Activated CD4-positive, alpha-beta T cell treated with anti-CD3 and anti-CD28 coated beads, Interleukin-2, amount 10 ng/mL, durations not matched to agents 24 days and 14 days (primary cell): ENCODE measurements around the gene HCRTR2. TPM values are rescaled to one million over a fixed set of nuclear protein-coding genes. Genes with fewer than 3 reads are reported as not detected.
"Not testable (repeated sequence)": the region's sequence is repeated elsewhere in the genome, so short reads cannot be mapped to it uniquely, and the experiment has no call there.

ENCODE experiments used
- DNase-seq: peaks from one replicate; pipeline ENCODE4 v3.0.0; 2022
- H3K27ac Mint-ChIP-seq: one replicate; pipeline ENCODE4 v1.8.0; 2022; ENCODE audit warnings: mild to moderate bottlenecking, mixed read lengths
- H3K27me3 Mint-ChIP-seq: one replicate; pipeline ENCODE4 v1.8.0; 2022; ENCODE audit warnings: mixed read lengths
- H3K36me3 Mint-ChIP-seq: one replicate; pipeline ENCODE4 v1.8.0; 2022; ENCODE audit warnings: low read depth, mild to moderate bottlenecking, mixed read lengths
- H3K4me1 Mint-ChIP-seq: one replicate; pipeline ENCODE4 v1.8.0; 2021; ENCODE audit warnings: mixed read lengths
- H3K4me3 Mint-ChIP-seq: one replicate; pipeline ENCODE4 v1.8.0; 2022; ENCODE audit warnings: mild to moderate bottlenecking, moderate library complexity, mixed read lengths
- H3K9me3 Mint-ChIP-seq: one replicate; pipeline ENCODE4 v1.8.0; 2021; ENCODE audit warnings: mixed read lengths
- intact Hi-C: fragments of 100-400 bp; cut with micrococcal nuclease; formaldehyde crosslinking; loops from one replicate; pipeline ENCODE4 v1.15.1; 2023
- total RNA-seq: library from RNA; stranded (reverse); gene quantifications from 2 replicates; pipeline ENCODE4 v1.2.3, GENCODE V29; 2022

Gene HCRTR2
- total RNA-seq = not detected in 2 replicates

GRCh38 chr6:55174211-55175026 lies at the start of gene HCRTR2:
TSS of gene HCRTR2 (plus strand) at chr6:55174515. CDS start at chr6:55174588, 73 bp downstream.
- H3K9me3 Mint-ChIP-seq = no peaks in the 10 kb centered on the region
- H3K4me3 Mint-ChIP-seq = no peak within 1 kb of the TSS
- intact Hi-C loops = no loop called here

GRCh38 chr6:55130806-55131324 lies 43.5 kb upstream of the HCRTR2 start:
- intact Hi-C loops = no loop called here
- H3K4me3 Mint-ChIP-seq = no peak overlapping the region
- no peak for DNase-seq
- H3K36me3 Mint-ChIP-seq = no peaks in the 10 kb centered on the region
- no peaks in the 10 kb centered on the region for H3K4me1 Mint-ChIP-seq
- peaks cover 10% of the 10 kb centered on the region for H3K9me3 Mint-ChIP-seq
- no peak overlapping the region for H3K27ac Mint-ChIP-seq
- no peaks in the 10 kb centered on the region for H3K27me3 Mint-ChIP-seq

More at GRCh38 chr6:55174211-55175026, at the start of gene HCRTR2:
- Mint-ChIP-seq H3K4me1 (no peaks in the 10 kb centered on the region), H3K27me3 (peaks cover 4% of the 10 kb centered on the region), H3K36me3 (no peaks in the 10 kb centered on the region), H3K27ac (no peak within 1 kb of the TSS)
- DNase-seq = no peak

GRCh38 chr6:55131616-55132015 lies 42.7 kb upstream of the HCRTR2 start:
- Mint-ChIP-seq H3K27ac (no peak overlapping the region), H3K4me1 (no peaks in the 10 kb centered on the region), H3K27me3 (no peaks in the 10 kb centered on the region), H3K36me3 (no peaks in the 10 kb centered on the region), H3K9me3 (peaks cover 7% of the 10 kb centered on the region), H3K4me3 (no peak overlapping the region)
- intact Hi-C loops = no loop called here
- no peak for DNase-seq

GRCh38 chr6:55136916-55137315 lies 37.4 kb upstream of the HCRTR2 start:
- H3K9me3 Mint-ChIP-seq = no peaks in the 10 kb centered on the region
- H3K27me3 Mint-ChIP-seq = no peaks in the 10 kb centered on the region
- intact Hi-C loops = no loop called here
- H3K36me3 Mint-ChIP-seq = no peaks in the 10 kb centered on the region
- no peaks in the 10 kb centered on the region for H3K4me1 Mint-ChIP-seq
- DNase-seq = no peak
- no peak overlapping the region for H3K4me3 Mint-ChIP-seq
- no peak overlapping the region for H3K27ac Mint-ChIP-seq

- intact Hi-C loops = no loop called here
- no peaks in the 10 kb centered on the region for H3K27me3 Mint-ChIP-seq
- H3K27ac Mint-ChIP-seq = no peak overlapping the region
- no peaks in the 10 kb centered on the region for H3K9me3 Mint-ChIP-seq
- no peaks in the 10 kb centered on the region for H3K36me3 Mint-ChIP-seq
- no peaks in the 10 kb centered on the region for H3K4me1 Mint-ChIP-seq
- no peak overlapping the region for H3K4me3 Mint-ChIP-seq
- no peak for DNase-seq
Measured at GRCh38 chr6:55137929-55138693, 36.2 kb upstream of the HCRTR2 start.

- Mint-ChIP-seq H3K4me1 (no peaks in the 10 kb centered on the region), H3K36me3 (no peaks in the 10 kb centered on the region), H3K27ac (no peak overlapping the region), H3K27me3 (no peaks in the 10 kb centered on the region), H3K9me3 (no peaks in the 10 kb centered on the region), H3K4me3 (no peak overlapping the region)
- DNase-seq = no peak
- intact Hi-C loops = no loop called here
Measured at GRCh38 chr6:55141611-55142010, 32.7 kb upstream of the HCRTR2 start.

GRCh38 chr6:55142610-55143009 lies 31.7 kb upstream of the HCRTR2 start:
- Mint-ChIP-seq H3K4me3 (no peak overlapping the region), H3K4me1 (no peaks in the 10 kb centered on the region), H3K27me3 (no peaks in the 10 kb centered on the region), H3K36me3 (no peaks in the 10 kb centered on the region), H3K27ac (no peak overlapping the region), H3K9me3 (no peaks in the 10 kb centered on the region)
- intact Hi-C loops = no loop called here
- DNase-seq = no peak

GRCh38 chr6:55153284-55153683 lies 21.0 kb upstream of the HCRTR2 start:
- no peak for DNase-seq
- Mint-ChIP-seq H3K9me3 (no peaks in the 10 kb centered on the region), H3K4me1 (no peaks in the 10 kb centered on the region), H3K36me3 (no peaks in the 10 kb centered on the region), H3K27ac (no peak overlapping the region), H3K4me3 (no peak overlapping the region), H3K27me3 (no peaks in the 10 kb centered on the region)
- intact Hi-C loops = no loop called here

GRCh38 chr6:55158784-55159183 lies 15.5 kb upstream of the HCRTR2 start:
- H3K9me3 Mint-ChIP-seq = peaks cover 12% of the 10 kb centered on the region
- H3K4me1 Mint-ChIP-seq, intact Hi-C loops, DNase-seq, H3K27me3 Mint-ChIP-seq, H3K27ac Mint-ChIP-seq, H3K36me3 Mint-ChIP-seq, H3K4me3 Mint-ChIP-seq: not testable (repeated sequence)

- H3K27ac Mint-ChIP-seq = no peak overlapping the region
- no peaks in the 10 kb centered on the region for H3K36me3 Mint-ChIP-seq
- no peaks in the 10 kb centered on the region for H3K27me3 Mint-ChIP-seq
- no peak overlapping the region for H3K4me3 Mint-ChIP-seq
- no peak for DNase-seq
- intact Hi-C loops = no loop called here
- H3K4me1 Mint-ChIP-seq = no peaks in the 10 kb centered on the region
- H3K9me3 Mint-ChIP-seq = peaks cover 6% of the 10 kb centered on the region
Measured at GRCh38 chr6:55167860-55168259, 6.5 kb upstream of the HCRTR2 start.

- DNase-seq = no peak
- H3K27ac Mint-ChIP-seq = no peak overlapping the region
- H3K4me3 Mint-ChIP-seq = no peak overlapping the region
- H3K9me3 Mint-ChIP-seq = no peaks in the 10 kb centered on the region
- no peaks in the 10 kb centered on the region for H3K36me3 Mint-ChIP-seq
- intact Hi-C loops = no loop called here
- H3K4me1 Mint-ChIP-seq = no peaks in the 10 kb centered on the region
- peaks cover 4% of the 10 kb centered on the region for H3K27me3 Mint-ChIP-seq
Measured at GRCh38 chr6:55175078-55176049, 1.0 kb downstream of the HCRTR2 start.

GRCh38 chr6:55176958-55177357 lies 2.6 kb downstream of the HCRTR2 start:
- H3K36me3 Mint-ChIP-seq = no peaks in the 10 kb centered on the region
- peaks cover 4% of the 10 kb centered on the region for H3K27me3 Mint-ChIP-seq
- H3K4me3 Mint-ChIP-seq = no peak overlapping the region
- no peaks in the 10 kb centered on the region for H3K4me1 Mint-ChIP-seq
- H3K27ac Mint-ChIP-seq = no peak overlapping the region
- no peak for DNase-seq
- intact Hi-C loops = no loop called here
- no peaks in the 10 kb centered on the region for H3K9me3 Mint-ChIP-seq

- no peaks in the 10 kb centered on the region for H3K4me1 Mint-ChIP-seq
- peaks cover under 1% of the 10 kb centered on the region for H3K27me3 Mint-ChIP-seq
- H3K36me3 Mint-ChIP-seq = no peaks in the 10 kb centered on the region
- no peak overlapping the region for H3K4me3 Mint-ChIP-seq
- intact Hi-C loops = no loop called here
- no peaks in the 10 kb centered on the region for H3K9me3 Mint-ChIP-seq
- H3K27ac Mint-ChIP-seq = no peak overlapping the region
- DNase-seq = no peak
Measured at GRCh38 chr6:55180258-55180657, 5.9 kb downstream of the HCRTR2 start.
